ENCODE data around the gene ISCA2. TPM values are rescaled to one million over a fixed set of nuclear protein-coding genes. Genes with fewer than 3 reads are reported as not detected.
A peak's percentile ranks its signal among the peaks of the same experiment; 100 is the strongest.

ISCA2 gene
- total and polyA plus RNA-seq, 3 experiments from 2014 or later: 26.7 to 77.8 (median 28.6) TPM

DNA sequence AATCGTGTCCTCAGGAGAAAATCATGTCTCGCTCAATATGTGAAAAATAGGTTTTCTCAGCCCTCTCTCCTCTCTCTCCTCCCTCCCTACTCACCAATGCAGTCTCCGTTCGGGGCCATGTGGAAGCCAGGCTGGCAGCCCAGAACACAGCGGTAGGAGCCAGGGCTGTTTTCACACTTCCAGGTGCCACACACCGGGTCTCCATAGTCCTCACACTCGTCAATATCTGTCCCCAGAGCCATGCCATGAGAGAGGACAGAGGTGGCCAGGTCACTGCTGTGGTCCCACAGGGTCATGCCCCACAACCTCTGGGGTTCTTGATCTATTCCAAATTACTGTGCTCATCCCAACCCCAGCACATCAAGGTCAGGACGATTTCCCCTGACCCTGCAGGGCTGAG is 13.5 kb downstream of the ISCA2 start:
- peaks cover 10 to 14% of the 10 kb centered on the region in 2 donors for H3K27me3 Mint-ChIP-seq
- Histone ChIP-seq H3K27me3 (ENCODE audit: insufficient read depth, low read length, poor library complexity, severe bottlenecking) (no peaks in the 10 kb centered on the region), H3K9me3 (ENCODE audit: low read length) (no peaks in the 10 kb centered on the region), H3K4me3 (ENCODE audit: low read length) (no peak overlapping the region), H3K36me3 (ENCODE audit: insufficient read depth, low read length) (no peaks in the 10 kb centered on the region), H3K4me1 (ENCODE audit: insufficient read depth, low read length) (no peaks in the 10 kb centered on the region), H3K27ac (ENCODE audit: low read depth, low read length) (no peak overlapping the region)
- no peaks in the 10 kb centered on the region for H3K9me3 Mint-ChIP-seq
- no peak for DNase-seq
- H3K36me3 Mint-ChIP-seq: peaks cover 0 to 5% (median 0%) of the 10 kb centered on the region in 3 donors
- peak overlapping the region in 1 of 8 donors; percentile 7 for H3K27ac Mint-ChIP-seq
- peaks cover 0 to 2% (median 0%) of the 10 kb centered on the region in 3 donors for H3K4me1 Mint-ChIP-seq
- CTCF ChIA-PET: interaction anchor here (0.6 kb wide), 1 partner anchor 307 kb away, joined by 3 read pairs; no protein-coding TSS in a partner anchor
- no peak overlapping the region for H3K4me3 Mint-ChIP-seq
- POLR2A ChIA-PET: no interaction called here

DNA sequence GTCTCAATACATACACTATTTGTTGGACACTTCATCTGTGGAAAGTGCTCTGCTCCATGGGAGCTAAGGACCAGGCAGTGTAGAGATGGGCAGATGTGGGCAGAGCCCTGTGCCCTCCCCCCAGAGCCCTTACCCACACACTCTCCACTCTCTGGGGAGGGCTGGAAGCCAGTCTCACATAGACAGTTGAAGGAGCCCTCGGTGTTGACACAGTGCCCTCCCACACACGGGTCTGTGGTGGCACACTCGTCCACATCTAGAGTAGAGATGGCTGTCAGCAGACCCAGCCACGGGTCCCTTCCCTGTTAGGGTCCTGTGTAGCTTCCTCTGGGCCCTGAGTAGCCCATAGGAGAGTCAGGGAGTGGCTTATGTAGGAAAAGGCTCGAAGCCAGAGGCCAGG is 14.3 kb downstream of the ISCA2 start:
- H3K27ac Mint-ChIP-seq: no peak overlapping the region
- peaks cover 0 to 5% (median 0%) of the 10 kb centered on the region in 3 donors for H3K36me3 Mint-ChIP-seq
- no peak overlapping the region for H3K4me3 Mint-ChIP-seq
- H3K27me3 ChIP-seq (ENCODE audit: insufficient read depth, low read length, poor library complexity, severe bottlenecking): peaks cover 2% of the 10 kb centered on the region
- no peak overlapping the region for H3K4me3 ChIP-seq (ENCODE audit: low read length)
- POLR2A ChIA-PET: no interaction called here
- H3K4me1 Mint-ChIP-seq: peaks cover 0 to 2% (median 0%) of the 10 kb centered on the region in 3 donors
- no peaks in the 10 kb centered on the region for H3K9me3 Mint-ChIP-seq
- no peak overlapping the region for H3K27ac ChIP-seq (ENCODE audit: low read depth, low read length)
- H3K9me3 ChIP-seq (ENCODE audit: low read length): no peaks in the 10 kb centered on the region
- peaks cover 11 to 18% of the 10 kb centered on the region in 2 donors for H3K27me3 Mint-ChIP-seq
- CTCF ChIA-PET: interaction anchor here (0.6 kb wide), 1 partner anchor 307 kb away, joined by 3 read pairs; no protein-coding TSS in a partner anchor
- no peak for DNase-seq
- no peaks in the 10 kb centered on the region for H3K4me1 ChIP-seq (ENCODE audit: insufficient read depth, low read length)
- no peaks in the 10 kb centered on the region for H3K36me3 ChIP-seq (ENCODE audit: insufficient read depth, low read length)

DNA sequence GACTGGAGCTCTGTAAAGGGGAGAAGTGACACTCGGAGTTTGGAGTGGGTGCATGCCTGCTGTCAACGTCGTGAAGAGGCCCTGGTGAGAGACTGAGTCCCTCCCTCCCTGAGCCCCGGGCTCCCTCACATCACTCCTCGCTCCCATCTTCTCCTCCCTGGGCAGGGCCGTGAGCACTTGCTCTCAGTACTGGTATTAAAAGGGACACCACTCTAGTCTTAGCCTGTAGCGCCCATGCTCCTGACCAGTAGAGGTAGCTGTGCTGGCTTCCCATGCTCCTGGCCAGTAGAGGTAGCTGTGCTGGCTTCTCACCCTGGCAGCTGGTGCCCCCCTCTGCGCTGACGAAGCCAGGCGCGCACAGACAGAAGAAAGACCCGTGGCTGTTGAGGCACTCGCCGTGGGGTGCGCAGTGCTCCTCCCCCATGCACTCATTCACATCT is 14.7 kb downstream of the ISCA2 start:
- POLR2A ChIA-PET: no interaction called here
- H3K4me3 Mint-ChIP-seq: no peak overlapping the region
- CTCF ChIA-PET: no interaction called here

DNA sequence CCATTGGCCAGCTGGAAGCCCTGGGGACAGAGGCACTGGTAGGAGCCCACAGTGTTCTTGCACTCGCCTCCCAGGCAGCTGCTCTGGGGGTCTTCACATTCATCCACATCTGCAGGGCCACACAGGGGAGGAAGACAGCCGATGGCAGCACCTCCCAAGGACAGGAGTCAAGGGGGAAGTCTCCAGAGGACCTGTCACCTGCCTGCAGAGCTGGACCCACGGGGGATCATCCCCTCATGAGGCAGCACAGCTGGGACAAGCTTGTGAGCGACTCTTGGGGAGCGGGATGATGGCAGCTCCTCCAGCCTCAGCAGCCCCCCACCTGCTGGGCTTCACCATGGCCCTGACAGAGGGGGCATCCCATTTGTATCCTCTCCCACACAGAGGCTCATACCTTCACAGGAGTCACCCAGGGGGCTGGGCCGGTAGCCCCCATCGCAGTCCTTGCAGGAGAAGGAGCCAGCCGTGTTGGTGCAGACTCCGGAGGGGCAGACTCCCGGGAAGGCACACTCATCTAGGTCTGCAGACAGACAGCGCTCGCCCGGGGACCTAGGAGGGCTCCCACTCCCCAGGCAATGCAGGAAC is 15.4 kb downstream of the ISCA2 start:
- POLR2A ChIA-PET: no interaction called here
- CTCF ChIA-PET: no interaction called here
- Histone ChIP-seq H3K4me1 (ENCODE audit: insufficient read depth, low read length) (no peaks in the 10 kb centered on the region), H3K9me3 (ENCODE audit: low read length) (no peaks in the 10 kb centered on the region), H3K27ac (ENCODE audit: low read depth, low read length) (no peak overlapping the region), H3K36me3 (ENCODE audit: insufficient read depth, low read length) (no peaks in the 10 kb centered on the region), H3K4me3 (ENCODE audit: low read length) (no peak overlapping the region), H3K27me3 (ENCODE audit: insufficient read depth, low read length, poor library complexity, severe bottlenecking) (peaks cover 2% of the 10 kb centered on the region)
- Mint-ChIP-seq H3K4me3 (no peak overlapping the region), H3K4me1 (peaks cover 0 to 3% (median 3%) of the 10 kb centered on the region in 3 donors), H3K36me3 (peaks cover 0 to 5% (median 0%) of the 10 kb centered on the region in 3 donors), H3K27me3 (peaks cover 13 to 20% of the 10 kb centered on the region in 2 donors), H3K9me3 (no peaks in the 10 kb centered on the region), H3K27ac (no peak overlapping the region)
- DNase-seq: no peak

More for the DNA sequence above, 14.7 kb downstream of the ISCA2 start:
- no peak overlapping the region for H3K27ac ChIP-seq (ENCODE audit: low read depth, low read length)
- no peak overlapping the region for H3K27ac Mint-ChIP-seq
- no peaks in the 10 kb centered on the region for H3K9me3 Mint-ChIP-seq
- peaks cover 2% of the 10 kb centered on the region for H3K27me3 ChIP-seq (ENCODE audit: insufficient read depth, low read length, poor library complexity, severe bottlenecking)
- H3K4me1 ChIP-seq (ENCODE audit: insufficient read depth, low read length): no peaks in the 10 kb centered on the region
- H3K4me1 Mint-ChIP-seq: peaks cover 0 to 2% (median 0%) of the 10 kb centered on the region in 3 donors
- H3K36me3 Mint-ChIP-seq: peaks cover 0 to 5% (median 0%) of the 10 kb centered on the region in 3 donors
- no peaks in the 10 kb centered on the region for H3K36me3 ChIP-seq (ENCODE audit: insufficient read depth, low read length)
- no peaks in the 10 kb centered on the region for H3K9me3 ChIP-seq (ENCODE audit: low read length)
- DNase-seq: no peak
- no peak overlapping the region for H3K4me3 ChIP-seq (ENCODE audit: low read length)
- peaks cover 13 to 20% of the 10 kb centered on the region in 2 donors for H3K27me3 Mint-ChIP-seq

DNA sequence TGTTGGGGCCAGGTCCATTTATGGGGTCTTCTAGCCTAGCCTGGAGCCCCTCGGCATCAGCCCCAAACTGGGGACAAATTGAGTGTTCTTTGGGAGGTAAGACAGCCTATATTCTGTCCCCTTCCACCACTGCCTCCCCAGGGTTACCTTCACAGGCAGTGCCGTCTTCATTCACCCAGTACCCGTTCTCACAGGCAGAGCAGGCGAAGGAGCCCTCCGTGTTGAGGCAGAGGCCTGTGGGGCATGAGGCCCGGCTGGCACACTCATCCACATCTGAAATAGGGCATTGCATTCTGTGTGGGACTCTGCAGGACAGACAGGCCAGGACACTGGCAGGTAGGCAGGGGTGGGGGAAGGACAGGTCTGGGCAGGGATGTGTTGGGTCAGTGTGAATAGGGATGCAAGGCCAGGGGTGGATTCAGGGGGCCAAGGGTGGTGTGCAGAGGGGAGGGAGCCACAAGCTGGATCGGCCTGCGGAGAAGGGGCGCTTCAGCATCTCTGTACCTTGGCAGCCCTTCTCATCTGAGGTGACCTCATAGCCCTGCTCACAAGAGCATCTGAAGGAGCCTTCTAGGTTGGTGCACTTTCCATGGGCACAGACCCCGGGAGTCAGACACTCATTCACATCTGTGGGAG is 16.1 kb downstream of the ISCA2 start:
- H3K4me3 Mint-ChIP-seq: no peak overlapping the region
- DNase-seq: no peak
- no peaks in the 10 kb centered on the region for H3K9me3 ChIP-seq (ENCODE audit: low read length)
- ChIA-PET CTCF (no interaction called here), POLR2A (no interaction called here)
- H3K36me3 ChIP-seq (ENCODE audit: insufficient read depth, low read length): no peaks in the 10 kb centered on the region
- H3K27me3 Mint-ChIP-seq: peaks cover 17 to 22% of the 10 kb centered on the region in 2 donors
- peaks cover 2% of the 10 kb centered on the region for H3K27me3 ChIP-seq (ENCODE audit: insufficient read depth, low read length, poor library complexity, severe bottlenecking)
- H3K4me3 ChIP-seq (ENCODE audit: low read length): no peak overlapping the region
- peaks cover 0 to 5% (median 0%) of the 10 kb centered on the region in 3 donors for H3K36me3 Mint-ChIP-seq
- H3K9me3 Mint-ChIP-seq: no peaks in the 10 kb centered on the region
- H3K27ac ChIP-seq (ENCODE audit: low read depth, low read length): no peak overlapping the region
- H3K4me1 ChIP-seq (ENCODE audit: insufficient read depth, low read length): no peaks in the 10 kb centered on the region
- peak overlapping the region in 1 of 8 donors; percentile 78 for H3K27ac Mint-ChIP-seq
- peaks cover 6 to 10% (median 8%) of the 10 kb centered on the region in 3 donors for H3K4me1 Mint-ChIP-seq

DNA sequence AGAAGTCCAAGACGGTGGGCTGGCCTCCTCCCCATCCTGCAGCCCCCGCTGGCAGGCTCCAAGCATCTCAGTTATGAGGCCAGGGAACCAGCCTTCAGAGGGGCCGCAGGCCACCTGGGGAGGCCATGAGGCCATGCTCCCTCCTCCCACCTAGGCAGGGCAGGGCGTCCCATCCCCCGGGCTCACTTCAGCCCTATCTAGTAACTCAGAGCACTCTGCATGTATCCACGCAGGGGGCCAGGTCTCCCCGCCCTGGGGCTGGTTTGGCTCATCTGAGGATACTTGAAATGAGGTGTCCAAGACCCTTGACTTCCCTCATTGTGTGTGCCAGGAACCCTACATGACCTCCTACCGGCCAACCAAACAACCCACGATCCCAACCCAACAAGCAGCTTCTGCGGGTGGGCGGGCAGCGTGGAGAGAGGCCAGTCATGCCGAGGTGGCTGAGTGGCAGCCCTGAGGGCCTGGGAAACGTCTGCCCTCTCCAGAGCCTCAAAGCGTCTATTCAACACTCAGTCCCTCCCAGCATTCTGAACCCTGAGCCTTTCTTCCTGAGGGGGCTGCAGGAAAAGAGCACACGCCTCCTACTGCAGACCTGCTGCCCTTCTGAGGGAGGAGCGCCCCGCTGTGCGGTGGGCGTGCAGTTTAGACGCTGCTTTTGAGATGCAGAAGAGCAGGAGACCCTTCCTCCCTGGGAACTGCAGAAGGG is 16.8 kb downstream of the ISCA2 start:
- Histone ChIP-seq H3K36me3 (ENCODE audit: insufficient read depth, low read length) (no peaks in the 10 kb centered on the region), H3K4me1 (ENCODE audit: insufficient read depth, low read length) (no peaks in the 10 kb centered on the region), H3K27ac (ENCODE audit: low read depth, low read length) (no peak overlapping the region), H3K4me3 (ENCODE audit: low read length) (no peak overlapping the region), H3K9me3 (ENCODE audit: low read length) (no peaks in the 10 kb centered on the region), H3K27me3 (ENCODE audit: insufficient read depth, low read length, poor library complexity, severe bottlenecking) (peaks cover 2% of the 10 kb centered on the region)
- H3K27me3 Mint-ChIP-seq: peaks cover 19 to 25% of the 10 kb centered on the region in 2 donors
- peaks cover 0 to 5% (median 0%) of the 10 kb centered on the region in 3 donors for H3K36me3 Mint-ChIP-seq
- ChIA-PET CTCF (no interaction called here), POLR2A (interaction anchor here (0.6 kb wide), 1 partner anchor 330 kb away, joined by 3 read pairs; no protein-coding TSS in a partner anchor)
- H3K27ac Mint-ChIP-seq: no peak overlapping the region
- H3K9me3 Mint-ChIP-seq: no peaks in the 10 kb centered on the region
- no peak overlapping the region for H3K4me3 Mint-ChIP-seq
- peaks cover 9 to 12% (median 11%) of the 10 kb centered on the region in 3 donors for H3K4me1 Mint-ChIP-seq
- no peak for DNase-seq

DNA sequence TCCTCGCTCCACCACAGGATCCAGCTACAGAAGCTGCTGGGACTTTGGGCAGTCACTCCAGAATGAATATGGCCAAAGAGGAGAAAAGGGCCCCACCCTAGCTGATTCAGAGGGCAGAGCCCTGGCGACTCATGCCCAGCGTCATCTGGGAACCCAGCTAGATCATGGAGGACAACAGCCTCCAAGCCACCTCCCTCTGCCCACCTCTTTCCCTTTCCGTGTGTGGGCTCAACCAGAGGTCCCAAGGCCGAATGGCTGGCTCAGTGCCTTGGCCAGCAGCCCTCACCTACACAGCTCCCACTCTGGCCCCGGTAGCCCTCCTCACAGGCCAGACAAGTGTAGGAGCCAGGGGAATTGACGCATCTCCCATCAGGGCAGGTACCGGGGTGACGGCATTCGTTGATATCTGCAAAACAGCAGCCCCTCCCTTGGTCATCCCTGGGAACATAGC is 17.4 kb downstream of the ISCA2 start:
- Mint-ChIP-seq H3K36me3 (peaks cover 0 to 5% (median 0%) of the 10 kb centered on the region in 3 donors), H3K4me3 (no peak overlapping the region), H3K4me1 (peaks cover 9 to 12% (median 11%) of the 10 kb centered on the region in 3 donors), H3K27me3 (peaks cover 19 to 25% of the 10 kb centered on the region in 2 donors), H3K9me3 (no peaks in the 10 kb centered on the region), H3K27ac (no peak overlapping the region)
- Histone ChIP-seq H3K27ac (ENCODE audit: low read depth, low read length) (no peak overlapping the region), H3K27me3 (ENCODE audit: insufficient read depth, low read length, poor library complexity, severe bottlenecking) (peaks cover 2% of the 10 kb centered on the region), H3K4me3 (ENCODE audit: low read length) (no peak overlapping the region), H3K9me3 (ENCODE audit: low read length) (no peaks in the 10 kb centered on the region), H3K36me3 (ENCODE audit: insufficient read depth, low read length) (no peaks in the 10 kb centered on the region), H3K4me1 (ENCODE audit: insufficient read depth, low read length) (no peaks in the 10 kb centered on the region)
- ChIA-PET POLR2A (interaction anchor here (0.6 kb wide), 1 partner anchor 330 kb away, joined by 3 read pairs; no protein-coding TSS in a partner anchor), CTCF (interaction anchor here (1.2 kb wide), 1 partner anchor 15 kb away, joined by 3 read pairs; no protein-coding TSS in a partner anchor)
- no peak for DNase-seq

All from CD8-positive, alpha-beta memory T cell (primary cell).